K562 (cell line): ENCODE measurements around the gene BNC1. TPM values are rescaled to one million over a fixed set of nuclear protein-coding genes. Genes with fewer than 3 reads are reported as not detected.

Experiments
- ATAC-seq: fragments of 200-7000 bp; cut with Tn5 transposase; 3 replicates; pipeline ENCODE4 v1.9.1; 2020; ENCODE audit warnings: moderate library complexity
- BruUV-seq: library from RNA; stranded (reverse); fragments of 400-500 nt; replicated peaks from 2 replicates; lab custom pipeline; 2021; lab: Mats Ljungman, UMichigan
- CTCF ChIA-PET: fragments of 300-600 bp; formaldehyde crosslinking; extraction: SDS; loops from one replicate; lab custom pipeline; 2021; ENCODE audit warnings: low intra/inter-chr PET ratio; lab: Yijun Ruan, JAX
- POLR2A ChIA-PET: fragments of 300-600, 350-650 bp; sonication (Branson Sonifier 250); formaldehyde crosslinking; extraction: SDS; loops from one replicate; lab custom pipeline; 2021; ENCODE audit warnings: antibody characterized with exemption, inconsistent platforms; lab: Yijun Ruan, JAX
- DNase-seq, 4 experiments: peaks; one replicate each; pipeline versions ENCODE4 v3.0.0 to v3.0.0-alpha.2; 2011 to 2018; ENCODE audit warnings: low spot score in 3 of 4, mixed read lengths in 3 of 4; ENCODE audit errors: extremely low read depth in 1 of 4
- FAIRE-seq: peaks from 2 replicates; lab custom pipeline; 2011; peaks lifted over from hg19 to GRCh38; lab: Jason Lieb, UNC
- H2AFZ ChIP-seq: 2 replicates; pipeline ENCODE4 v1.6.0; 2011; ENCODE audit warnings: low read depth, low read length, control low read depth, inconsistent platforms
- H3K27ac ChIP-seq: fragments of 200-600 bp; 3 replicates; pipeline ENCODE4 v1.8.0; 2011; ENCODE audit warnings: low read depth, mild to moderate bottlenecking, control low read depth, inconsistent platforms, low read length, moderate library complexity, mixed read lengths; ENCODE audit errors: extremely low read depth
- H3K27me3 ChIP-seq, 2 experiments: fragments of 300-600 bp in 1 of 2; 2 replicates in 1 of 2; 3 replicates in 1 of 2; pipeline versions ENCODE4 v1.6.0 to v1.8.0; 2011; ENCODE audit warnings: inconsistent platforms in 2 of 2, low read length in 2 of 2, mild to moderate bottlenecking in 1 of 2, mixed read lengths in 1 of 2, moderate library complexity in 1 of 2; ENCODE audit not compliant: control insufficient read depth in 2 of 2, insufficient read depth in 2 of 2
- H3K36me3 ChIP-seq: fragments of 300-600 bp; 3 replicates; pipeline ENCODE4 v1.8.0; 2011; ENCODE audit warnings: mild to moderate bottlenecking, low read length, inconsistent platforms; ENCODE audit not compliant: control insufficient read depth, insufficient read depth
- H3K4me1 ChIP-seq, 2 experiments: fragments of 200-600 bp in 1 of 2; replicated peaks in 1 of 2; 2 replicates in 1 of 2; 3 replicates in 1 of 2; pipeline versions ENCODE4 v1.5.1 to v1.8.0; 2011; ENCODE audit warnings: inconsistent platforms in 2 of 2, low read length in 2 of 2, mild to moderate bottlenecking in 1 of 2, mixed read lengths in 1 of 2, moderate library complexity in 1 of 2; ENCODE audit not compliant: control insufficient read depth in 2 of 2, insufficient read depth in 2 of 2
- H3K4me2 ChIP-seq: 2 replicates; pipeline ENCODE4 v1.6.1; 2011; ENCODE audit warnings: low read length, control low read depth, inconsistent platforms, mixed read lengths; ENCODE audit not compliant: insufficient read depth
- H3K4me3 ChIP-seq: fragments of 200-600 bp; sonication (generic), shearing (Covaris generic); 2 replicates; pipeline ENCODE4 v1.5.1; 2016; ENCODE audit warnings: control low read depth, inconsistent platforms
- H3K79me2 ChIP-seq: fragments of 200-600 bp; 3 replicates; pipeline ENCODE4 v1.8.0; 2011; ENCODE audit warnings: low read length, inconsistent platforms; ENCODE audit not compliant: control insufficient read depth, insufficient read depth
- H3K9ac ChIP-seq, 2 experiments: 2 replicates each; pipeline versions ENCODE4 v1.6.0 to v1.6.1; 2011; ENCODE audit warnings: low read depth in 2 of 2, low read length in 2 of 2, control low read depth in 1 of 2, inconsistent platforms in 1 of 2, mild to moderate bottlenecking in 1 of 2, mixed read lengths in 1 of 2; ENCODE audit not compliant: insufficient read depth in 1 of 2
- H3K9me1 ChIP-seq: one replicate; pipeline ENCODE4 v1.6.0; 2011; ENCODE audit warnings: inconsistent platforms, mild to moderate bottlenecking, low read length, moderate library complexity; ENCODE audit not compliant: control insufficient read depth, insufficient read depth
- H3K9me3 ChIP-seq: replicated peaks from 2 replicates; pipeline ENCODE4 v1.5.1; 2011; ENCODE audit warnings: low read depth, low read length, inconsistent platforms; ENCODE audit not compliant: control insufficient read depth, insufficient read depth
- H4K20me1 ChIP-seq: replicated peaks from 2 replicates; pipeline ENCODE4 v1.6.1; 2011; ENCODE audit warnings: low read length, inconsistent platforms, mixed read lengths; ENCODE audit not compliant: control insufficient read depth, insufficient read depth
- ARID2 ChIP-seq: fragments of 450-650 bp; IDR thresholded peaks from 2 replicates; pipeline ENCODE4 v1.6.1; 2017; ENCODE audit warnings: antibody characterized with exemption, mild to moderate bottlenecking
- BACH1 ChIP-seq: fragments of 200-800 bp; sonication (Bioruptor generic); IDR thresholded peaks from 2 replicates; pipeline ENCODE4 v1.6.1; 2016; ENCODE audit warnings: missing genetic modification characterization, missing compliant biosample characterization
- CBX2 ChIP-seq: fragments of 200-600 bp; sonication (generic); IDR thresholded peaks from one replicate; pipeline ENCODE4 v1.6.1; 2012; ENCODE audit warnings: mild to moderate bottlenecking, low read length, inconsistent platforms; ENCODE audit not compliant: insufficient read depth, poor library complexity, severe bottlenecking
- KHSRP ChIP-seq: fragments of 450-650 bp; IDR thresholded peaks from 2 replicates; pipeline ENCODE4 v1.6.1; 2017
- LEF1 ChIP-seq: fragments of 450-650 bp; IDR thresholded peaks from 2 replicates; pipeline ENCODE4 v1.6.1; 2016; ENCODE audit warnings: mild to moderate bottlenecking
- NFRKB ChIP-seq: fragments of 450-650 bp; IDR thresholded peaks from 2 replicates; pipeline ENCODE4 v1.6.1; 2016; ENCODE audit warnings: low read depth
- SP1 ChIP-seq: sonication (generic); formaldehyde crosslinking; IDR thresholded peaks from 2 replicates; pipeline ENCODE4 v1.8.1; 2022; ENCODE audit warnings: mild to moderate bottlenecking, missing genetic modification reagents
- WGBS: fragments of 100-300 bp; shearing (Covaris generic); methylation state at CpG from one replicate; pipeline ENCODE4 v1.1.6; 2016; ENCODE audit warnings: low coverage, mixed read lengths; ENCODE audit not compliant: insufficient coverage; ENCODE audit errors: missing lambda C conversion rate; 5-methylcytosine and 5-hydroxymethylcytosine counted together
- in situ Hi-C: fragments of 300-500 bp; cut with MboI; formaldehyde crosslinking; loops from 4 replicates; pipeline ENCODE4 v1.15.0; 2018; ENCODE audit warnings: inconsistent platforms, mixed read lengths
- intact Hi-C: fragments of 100-400 bp; cut with micrococcal nuclease; formaldehyde crosslinking; loops from 2 replicates; pipeline ENCODE4 v1.14.2; 2022
- polyA plus RNA-seq, 8 experiments: library from polyadenylated mRNA; depleted of rRNA in 4 of 8; stranded (reverse) in 5 of 8; unstranded in 3 of 8; fragments of >200 nt; fragmentation: Nextera tagmentation in 2 of 8; fragmentation: Illumina TruSeq in 1 of 8; extraction: Ambion mirVana in 2 of 8; extraction: Trizol in 1 of 8; gene quantifications; 2 replicates each; pipeline versions ENCODE4 v1.2.1 to v1.2.3, GENCODE V29; 2011 to 2014; ENCODE audit warnings: inconsistent platforms in 1 of 8, missing spikeins in 1 of 8
- total RNA-seq, 7 experiments: library from RNA; depleted of rRNA in 6 of 7; stranded (reverse); fragments of >200 nt in 6 of 7; fragmentation: Illumina TruSeq in 2 of 7; extraction: Trizol in 2 of 7; gene quantifications; 2 replicates each; pipeline versions ENCODE4 v1.2.1 to v1.2.3, GENCODE V29; 2011 to 2021; ENCODE audit warnings: low replicate concordance in 1 of 7
- TF ChIP-seq, protein P1 (sequence below), 2 experiments: fragments of 250-450 bp in 1 of 2; fragments of 450-650 bp in 1 of 2; sonication (Bioruptor Pico) in 1 of 2; IDR thresholded peaks; 2 replicates each; pipeline versions ENCODE4 v1.6.1 to v1.8.0; 2016 to 2021; ENCODE audit warnings: mild to moderate bottlenecking in 2 of 2, moderate library complexity in 2 of 2, missing compliant biosample characterization in 1 of 2, missing genetic modification characterization in 1 of 2

The BNC1 gene
- total and polyA plus RNA-seq, 9 of the 15 experiments (the other 6 are each of a cell fraction or from before 2014, with no cell fraction given): not detected

DNA sequence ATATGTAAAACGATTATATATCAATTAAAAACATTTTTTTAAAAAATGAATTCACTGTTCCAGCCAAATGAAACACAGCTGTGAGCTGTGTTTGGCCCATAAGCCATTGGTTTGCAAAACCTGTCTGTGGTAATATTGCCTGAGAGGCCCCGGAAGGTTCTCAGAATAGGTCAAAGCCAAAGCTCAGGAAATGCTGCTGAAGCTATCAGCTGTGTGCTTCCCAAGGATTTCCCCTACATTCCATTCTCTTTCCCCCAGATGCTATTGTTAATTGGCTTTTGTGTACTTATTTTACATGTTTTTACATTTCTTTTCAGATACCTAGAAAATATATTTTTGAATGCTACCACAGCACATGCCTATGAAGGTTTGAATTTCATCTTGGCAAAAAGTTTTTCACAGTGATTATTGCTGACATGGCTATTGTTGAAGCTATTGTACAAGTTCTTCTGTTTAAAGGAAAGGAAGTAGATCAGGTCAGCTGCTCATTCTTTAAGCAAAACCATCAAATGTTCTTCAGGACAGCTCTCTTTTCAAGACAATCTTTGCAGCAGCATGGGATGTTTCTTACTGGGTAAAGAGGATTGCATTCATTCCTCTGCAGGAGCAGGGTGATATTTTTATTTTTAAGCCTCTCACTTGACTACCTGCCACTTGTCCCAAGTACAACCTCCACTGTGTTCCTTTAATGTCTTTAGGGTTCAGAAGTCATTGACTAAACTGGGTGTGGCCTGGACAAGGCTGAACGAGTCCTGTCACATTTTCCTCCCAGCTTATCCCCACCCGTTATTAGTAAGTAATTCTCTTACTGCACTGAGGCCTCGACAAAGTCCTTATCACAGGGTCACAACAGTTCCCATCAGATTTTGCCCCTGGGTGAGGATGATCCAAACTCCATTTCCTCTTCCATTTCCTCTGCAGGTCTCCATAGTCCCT is 26.3 kb upstream of the BNC1 start (continued):
- TF ChIP-seq SP1 (CRISPR knock-in tag) (no peak), NFRKB (no peak), LEF1 (no peak), KHSRP (no peak), ARID2 (no peak)

DNA sequence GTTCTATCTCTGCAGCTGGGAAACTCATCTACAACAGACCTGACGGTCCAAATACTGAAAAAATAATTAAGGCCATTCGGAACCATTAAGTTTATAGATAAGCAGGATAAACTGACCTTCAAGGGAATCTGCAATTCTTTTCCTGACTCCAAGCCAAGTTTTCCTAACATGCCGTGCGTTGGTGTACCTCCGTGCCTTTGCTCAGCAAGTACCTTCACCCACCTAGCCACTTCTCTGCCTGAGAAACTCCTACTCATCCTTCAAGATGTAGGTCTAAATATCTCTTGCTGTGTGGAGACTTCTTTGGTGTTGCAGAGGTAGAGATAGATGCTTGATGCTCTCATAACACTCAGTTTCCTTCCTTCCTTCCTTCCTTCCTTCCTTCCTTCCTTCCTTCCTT is 24.2 kb upstream of the BNC1 start:
- H2AFZ ChIP-seq: no peak overlapping the region
- peaks cover 5 to 26% of the 10 kb centered on the region in 2 experiments; a peak in 4 of 5 replicates for H3K27me3 ChIP-seq
- H4K20me1 ChIP-seq: no peaks in the 10 kb centered on the region
- DNase-seq (no peak), FAIRE-seq (no peak), ATAC-seq (no peak)
- BruUV-seq: no TSS peak
- no peak overlapping the region for H3K4me3 ChIP-seq
- TF ChIP-seq BACH1: no peak
- TF ChIP-seq, protein P1, sequence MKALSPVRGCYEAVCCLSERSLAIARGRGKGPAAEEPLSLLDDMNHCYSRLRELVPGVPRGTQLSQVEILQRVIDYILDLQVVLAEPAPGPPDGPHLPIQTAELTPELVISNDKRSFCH (CRISPR knock-in tag; IDR thresholded peaks at IDR 0.05): no peak
- TF ChIP-seq, protein P1 (tag; IDR thresholded peaks at IDR 0.05): no peak
- no peak for TF ChIP-seq CBX2
- in situ Hi-C loops (no loop called here), intact Hi-C loops (no loop called here)
- no peak overlapping the region for H3K9ac ChIP-seq
- 0% methylated on average over 5 of the region's 5 CpGs for WGBS
- CTCF ChIA-PET: no interaction called here
- no peaks in the 10 kb centered on the region for H3K9me3 ChIP-seq
- no peaks in the 10 kb centered on the region for H3K4me1 ChIP-seq
- H3K9me1 ChIP-seq: no peaks in the 10 kb centered on the region
- no peaks in the 10 kb centered on the region for H3K79me2 ChIP-seq
- POLR2A ChIA-PET: interaction anchor here (0.6 to 0.7 kb wide), 2 partner anchors 23 to 60 kb away, joined by 3 to 5 read pairs; no protein-coding TSS in a partner anchor
- H3K4me2 ChIP-seq: no peak overlapping the region
- H3K36me3 ChIP-seq: no peaks in the 10 kb centered on the region
- no peak overlapping the region for H3K27ac ChIP-seq
